ENCODE results near the gene NUP188.
A peak's percentile ranks its signal among the peaks of the same experiment; 100 is the strongest.

Gene NUP188

DNA sequence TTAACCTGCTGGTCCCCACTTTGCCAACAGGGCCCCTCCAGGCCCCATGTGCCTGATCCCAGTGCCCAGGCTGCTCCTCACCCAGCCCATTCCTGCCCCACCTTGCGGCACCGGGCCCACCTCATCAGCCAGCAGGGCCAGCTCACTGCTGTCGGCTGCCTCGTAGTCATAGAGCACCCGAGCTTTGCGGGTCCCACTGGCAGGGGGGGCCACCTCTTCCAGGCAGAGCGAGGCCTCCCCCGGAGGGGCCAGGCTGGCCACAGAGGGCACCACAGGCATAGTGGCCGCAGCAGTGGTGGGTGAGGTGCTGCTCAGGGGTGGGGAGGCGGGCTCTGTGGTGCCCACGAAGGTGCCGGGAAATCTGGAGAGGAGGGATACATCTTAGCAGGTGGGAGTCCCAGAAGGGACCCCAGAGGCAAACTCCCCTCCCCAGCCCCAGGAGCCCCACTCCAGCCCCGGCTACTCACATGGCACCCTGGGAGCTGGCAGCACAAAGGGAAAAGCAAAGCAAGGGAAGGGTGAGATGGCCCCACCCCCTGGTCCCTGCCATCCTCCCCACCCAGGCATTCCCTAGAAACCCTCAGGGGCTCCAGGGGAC, 61.6 kb downstream of the NUP188 start:
- DNase-seq: no peak

DNA sequence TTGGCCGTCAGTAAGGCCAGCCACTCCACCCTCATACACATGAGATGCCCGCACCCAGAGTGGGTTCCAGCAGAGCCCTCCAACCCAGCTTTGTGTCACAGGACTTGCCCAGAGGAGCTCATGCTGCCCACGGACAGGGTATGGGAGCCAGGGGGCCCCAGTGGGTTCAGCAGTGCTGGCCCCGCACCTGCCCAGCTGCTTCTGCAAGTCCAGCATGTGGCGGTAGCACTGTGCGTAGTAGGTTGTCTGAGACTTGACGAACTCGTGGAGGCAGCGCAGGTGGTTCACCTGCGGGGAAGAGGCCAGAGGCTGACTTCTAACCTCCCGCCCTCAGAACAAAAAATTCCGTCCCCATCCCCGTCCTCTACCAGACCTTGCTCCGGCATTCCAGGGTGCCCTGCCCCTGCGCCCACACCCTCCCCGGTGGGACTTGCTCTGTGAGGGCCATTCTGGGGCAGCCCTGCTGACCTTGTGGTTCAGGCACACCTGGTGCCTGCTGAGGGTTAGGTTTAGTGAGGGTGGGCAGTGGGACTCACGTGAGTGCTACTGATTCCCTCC, 62.2 kb downstream of the NUP188 start:
- DNase-seq: no peak

DNA sequence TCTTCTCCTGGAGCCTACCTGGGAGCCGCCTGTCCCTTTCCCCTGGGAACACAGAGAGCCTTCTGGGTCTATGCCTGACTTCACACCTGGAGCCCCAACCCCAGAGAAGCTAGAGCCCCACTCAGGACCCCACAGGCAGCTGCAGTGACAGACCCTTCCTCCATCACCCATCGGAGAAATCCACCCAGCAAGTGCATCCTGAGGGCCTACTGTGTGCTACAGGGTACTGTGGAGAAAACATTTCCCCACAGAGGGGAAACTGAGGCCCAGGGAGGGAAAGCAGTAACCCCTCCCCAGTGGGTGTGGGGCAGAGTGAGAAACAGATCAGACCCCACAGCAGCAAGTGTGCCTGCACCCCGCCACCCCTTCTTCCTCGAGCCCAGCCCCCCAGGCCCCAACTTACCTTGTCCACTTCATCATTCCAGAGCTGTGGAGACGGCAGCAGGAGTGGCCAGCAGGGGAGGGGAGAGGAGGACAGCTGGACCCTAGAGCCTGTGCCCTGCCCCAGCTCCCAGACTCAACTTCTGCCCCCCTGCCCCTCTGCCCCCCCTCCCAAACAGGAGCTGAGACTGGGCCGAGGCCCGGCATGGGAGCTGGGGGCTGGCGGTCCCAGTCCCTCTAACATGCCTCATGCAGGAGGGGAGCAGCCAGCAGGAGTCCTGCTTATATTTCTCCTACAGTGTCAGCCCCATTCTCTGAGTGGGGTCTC, 62.9 kb downstream of the NUP188 start:
- no peak for DNase-seq

DNA sequence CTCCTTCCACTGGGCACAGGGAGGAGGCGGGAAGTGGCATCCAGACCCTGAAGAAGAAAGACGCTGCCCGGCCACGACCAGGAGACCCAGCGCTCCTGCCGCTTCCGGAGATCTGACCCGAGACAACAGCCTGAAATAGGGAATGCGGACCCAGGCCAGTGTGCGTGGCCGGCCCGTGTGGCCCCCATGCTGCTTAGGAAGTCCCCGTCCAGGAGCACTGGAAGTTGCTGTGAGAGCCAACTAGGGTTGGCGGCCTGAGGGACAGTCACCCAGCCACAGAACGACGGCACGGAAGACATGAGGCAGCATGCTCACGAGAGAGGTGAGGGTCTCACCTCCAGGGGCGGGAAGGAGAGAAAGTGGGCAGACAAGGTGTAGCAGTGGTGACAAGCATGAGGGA, 63.7 kb downstream of the NUP188 start:
- DNase-seq: no peak

DNA sequence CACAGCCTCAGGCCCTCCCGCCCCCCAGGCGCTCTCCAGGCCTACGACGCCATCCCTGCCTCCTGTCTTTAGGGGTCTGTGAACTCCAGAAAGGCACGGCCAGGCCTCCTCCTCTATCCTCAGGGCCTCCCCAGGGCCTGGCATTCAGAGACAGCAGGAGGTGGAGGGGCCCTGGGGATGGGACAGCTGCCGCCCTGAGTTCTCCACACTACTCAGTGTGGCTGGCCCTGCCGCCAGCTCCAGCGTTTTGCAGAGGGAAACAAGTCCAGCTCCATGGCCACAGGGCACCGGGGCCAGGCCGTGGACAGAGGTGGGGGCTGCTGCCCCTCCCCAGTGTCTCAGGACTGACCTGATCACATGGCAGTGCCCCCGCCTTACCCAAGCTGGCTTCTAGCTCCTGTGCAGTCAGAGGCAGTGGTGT, 64.3 kb downstream of the NUP188 start:
- no peak for DNase-seq

DNA sequence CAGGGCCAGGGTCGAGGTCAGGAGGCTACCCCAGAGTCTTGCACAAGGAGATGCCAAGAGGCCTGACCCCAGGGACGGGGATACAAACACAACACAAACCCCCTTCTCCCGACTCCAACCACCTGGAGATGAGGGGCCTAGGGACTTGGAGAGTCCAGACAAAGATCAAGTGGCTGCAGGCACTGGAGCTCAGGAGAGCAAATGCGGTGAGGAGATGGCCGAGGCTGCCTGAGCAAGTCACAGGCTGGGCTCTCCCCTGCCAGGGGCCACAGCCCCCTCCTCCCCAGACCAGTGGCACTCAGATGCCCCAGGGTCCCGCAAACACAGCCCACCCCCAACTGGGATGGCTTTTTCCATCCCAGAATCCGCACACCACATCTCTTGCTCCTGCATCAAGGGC, 64.8 kb downstream of the NUP188 start:
- DNase-seq: no peak

DNA sequence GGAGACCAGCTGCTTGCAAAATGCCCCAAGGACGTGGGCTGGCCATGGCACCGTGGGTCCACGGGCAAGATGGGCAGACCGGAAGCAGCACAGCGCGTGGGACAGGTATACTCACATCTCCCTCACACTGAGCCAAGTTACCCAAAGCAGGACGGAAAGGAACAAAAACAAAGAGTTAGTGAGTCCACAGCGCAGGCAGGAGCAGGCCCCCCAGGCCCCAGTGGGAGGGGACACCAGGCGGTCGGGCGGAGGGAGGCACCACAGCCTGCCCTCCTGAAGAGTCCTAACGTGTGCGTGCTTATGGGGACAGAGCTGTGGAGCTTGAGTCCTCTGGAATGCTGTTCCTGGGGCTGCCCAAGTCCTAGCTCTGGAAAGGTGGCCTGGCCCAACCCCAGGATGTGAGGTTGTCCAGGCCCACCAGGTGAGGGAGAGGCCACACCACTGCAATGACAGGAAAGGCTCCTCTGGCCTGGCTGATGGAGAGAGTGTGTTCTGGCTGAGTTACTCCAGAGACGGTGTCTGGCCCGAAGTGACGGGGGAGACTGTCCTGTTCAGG, 65.5 kb downstream of the NUP188 start:
- no peak for DNase-seq

DNA sequence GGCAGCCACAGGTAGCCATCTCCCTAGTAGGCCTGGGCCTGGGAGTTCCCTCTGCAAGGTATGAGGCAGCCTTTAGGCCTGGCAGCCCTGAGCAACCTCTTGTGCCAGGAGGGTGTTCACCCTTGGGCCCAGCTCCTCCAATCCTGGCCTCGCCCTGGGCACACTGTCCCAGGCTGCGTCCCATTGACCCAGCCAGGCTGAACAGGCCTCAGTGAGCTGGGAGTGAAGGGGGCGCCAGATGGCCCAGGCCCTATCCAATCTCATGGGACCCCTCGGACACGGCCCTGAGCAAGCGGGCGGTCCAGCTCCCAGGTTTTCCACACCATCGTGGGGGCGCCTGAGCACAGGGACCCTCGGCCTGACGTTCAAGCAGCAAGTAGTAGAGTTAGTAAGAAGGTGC, 66.2 kb downstream of the NUP188 start:
- no peak for DNase-seq

DNA sequence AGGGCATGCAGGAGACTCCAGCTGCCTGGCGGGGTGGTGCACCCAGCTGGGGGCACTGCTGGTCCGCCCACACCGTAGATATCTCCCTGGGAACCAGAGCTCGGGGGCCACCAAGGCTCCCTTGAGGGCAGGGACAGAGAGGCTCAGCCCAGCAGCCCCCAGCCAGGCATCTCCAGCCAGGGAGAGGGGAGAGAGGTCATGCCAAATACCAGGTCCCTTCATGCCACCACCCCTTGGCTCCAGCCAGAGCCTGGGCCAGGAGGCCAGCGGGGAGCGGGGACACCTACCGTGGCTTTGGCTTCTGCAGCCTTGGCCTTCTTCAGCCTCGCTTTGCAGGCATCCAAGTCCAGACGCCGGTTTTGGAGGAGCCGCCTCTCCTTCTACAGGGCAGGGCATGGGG, 66.6 kb downstream of the NUP188 start:
- no peak for DNase-seq

DNA sequence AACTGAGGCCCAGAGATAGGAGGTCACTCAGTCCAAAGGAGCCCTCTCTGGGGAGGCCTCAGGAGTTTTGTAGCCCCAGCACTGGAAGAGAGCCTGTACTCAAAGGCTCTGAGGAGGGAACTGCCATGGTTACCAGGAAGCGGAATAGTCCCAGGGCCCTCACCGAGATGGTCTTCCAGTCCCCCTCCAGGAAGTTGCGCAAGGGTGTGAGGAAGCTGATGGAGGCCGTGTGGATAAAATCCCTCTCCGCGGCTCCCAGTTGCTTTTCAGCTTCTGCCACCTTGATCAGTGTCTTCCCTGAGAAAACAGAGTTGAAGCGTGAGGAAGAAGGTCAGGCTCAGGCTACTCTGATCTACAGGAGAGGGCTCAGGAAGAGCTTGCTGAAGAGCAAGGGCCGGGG, 67.1 kb downstream of the NUP188 start:
- no peak for DNase-seq

DNA sequence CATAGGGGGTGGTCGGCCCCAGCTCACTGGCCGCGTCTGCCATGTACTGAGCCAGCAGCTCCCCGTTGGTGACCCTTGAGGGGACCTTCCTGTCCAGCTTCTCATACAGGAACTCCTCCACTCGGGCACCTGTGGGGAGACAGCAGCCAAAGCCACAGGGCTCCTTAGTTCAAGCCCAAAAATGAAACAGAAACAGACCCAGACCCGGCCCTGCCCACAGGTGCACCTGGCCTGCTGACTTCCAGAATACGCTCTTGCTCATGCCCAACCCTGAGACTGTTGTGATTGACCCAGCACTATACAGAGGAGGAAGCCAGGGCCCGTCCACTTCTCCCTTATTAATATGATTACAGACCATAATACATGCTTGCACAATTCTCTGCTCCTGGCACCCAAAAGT, 73.6 kb downstream of the NUP188 start:
- DNase-seq: no peak

DNA sequence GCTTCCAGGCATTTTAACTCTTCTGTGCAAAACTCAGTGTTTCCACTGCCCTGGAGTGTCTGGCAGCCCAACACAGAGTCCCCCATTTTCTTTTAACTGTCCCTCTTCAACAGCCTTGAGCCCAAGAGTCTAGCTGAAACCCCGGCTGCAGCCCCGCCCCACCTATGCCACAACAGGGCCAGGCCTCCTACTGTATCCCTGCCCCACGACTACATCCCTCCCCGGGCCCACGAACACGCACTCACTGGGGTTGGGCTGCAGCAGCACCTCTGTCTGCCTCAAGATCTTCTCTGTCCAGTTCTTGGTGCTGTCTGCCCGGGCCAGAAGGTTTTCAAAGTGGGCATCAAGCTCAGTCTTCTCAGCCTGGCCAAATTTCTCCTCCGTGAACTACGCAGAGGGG, 74.5 kb downstream of the NUP188 start:
- no peak for DNase-seq

DNA sequence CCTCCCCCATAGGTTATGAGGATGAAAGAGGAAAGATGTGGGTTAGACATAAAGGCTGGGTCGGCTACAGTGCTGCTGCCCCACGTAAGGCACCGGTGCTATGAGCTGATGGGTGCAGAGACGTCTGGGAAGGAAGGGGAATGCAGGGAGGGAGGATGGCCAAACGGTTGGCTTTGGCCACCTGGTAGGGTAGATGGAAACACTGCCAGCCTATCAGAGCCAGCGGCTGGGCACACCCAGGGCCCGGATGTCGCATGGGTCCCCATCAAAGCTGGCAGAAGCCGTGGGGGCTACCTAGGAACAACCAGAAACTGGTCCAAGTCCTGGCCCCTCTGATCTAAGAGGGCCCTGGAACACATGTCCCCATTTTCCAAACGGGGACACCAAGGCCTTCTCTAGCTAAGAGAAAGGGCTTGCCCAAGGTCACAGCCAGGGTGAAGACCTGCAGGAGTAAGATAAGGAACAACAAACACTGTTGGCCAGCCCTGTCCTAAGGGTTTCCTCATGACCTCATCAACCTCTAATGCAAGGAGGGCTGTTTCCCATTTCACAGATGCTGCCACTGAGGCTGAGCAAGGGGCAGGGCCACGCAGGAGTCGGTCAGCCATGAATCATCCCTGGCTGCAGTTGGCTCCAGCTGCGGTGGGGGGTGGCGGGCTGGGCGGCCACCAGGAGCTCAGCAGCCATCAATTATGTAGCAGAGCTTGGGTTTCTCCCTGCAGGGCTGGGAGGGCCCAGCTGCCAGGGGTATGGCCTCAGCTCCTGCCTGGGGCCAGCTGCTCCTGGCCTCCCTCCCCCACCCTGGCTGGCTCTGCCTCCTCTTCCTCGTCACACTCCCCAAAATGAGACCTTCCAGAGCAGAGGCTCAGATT, 75.8 kb downstream of the NUP188 start:
- DNase-seq: no peak

DNA sequence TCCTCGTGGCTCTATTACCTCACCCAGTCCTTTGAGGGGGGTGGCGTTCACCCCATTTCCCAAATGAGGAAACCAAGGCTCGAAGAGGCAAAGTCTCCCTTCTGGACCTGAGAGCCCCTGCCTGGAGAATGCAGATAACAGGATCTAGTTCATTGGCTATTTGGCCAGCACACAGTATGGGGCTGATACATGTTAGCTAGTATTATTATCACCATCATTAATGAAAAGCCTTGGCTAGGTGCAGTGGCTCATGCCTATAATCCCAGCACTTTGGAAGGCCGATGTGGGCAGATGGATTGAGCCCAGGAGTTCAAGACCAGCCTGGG, 76.4 kb downstream of the NUP188 start:
- DNase-seq: no peak

DNA sequence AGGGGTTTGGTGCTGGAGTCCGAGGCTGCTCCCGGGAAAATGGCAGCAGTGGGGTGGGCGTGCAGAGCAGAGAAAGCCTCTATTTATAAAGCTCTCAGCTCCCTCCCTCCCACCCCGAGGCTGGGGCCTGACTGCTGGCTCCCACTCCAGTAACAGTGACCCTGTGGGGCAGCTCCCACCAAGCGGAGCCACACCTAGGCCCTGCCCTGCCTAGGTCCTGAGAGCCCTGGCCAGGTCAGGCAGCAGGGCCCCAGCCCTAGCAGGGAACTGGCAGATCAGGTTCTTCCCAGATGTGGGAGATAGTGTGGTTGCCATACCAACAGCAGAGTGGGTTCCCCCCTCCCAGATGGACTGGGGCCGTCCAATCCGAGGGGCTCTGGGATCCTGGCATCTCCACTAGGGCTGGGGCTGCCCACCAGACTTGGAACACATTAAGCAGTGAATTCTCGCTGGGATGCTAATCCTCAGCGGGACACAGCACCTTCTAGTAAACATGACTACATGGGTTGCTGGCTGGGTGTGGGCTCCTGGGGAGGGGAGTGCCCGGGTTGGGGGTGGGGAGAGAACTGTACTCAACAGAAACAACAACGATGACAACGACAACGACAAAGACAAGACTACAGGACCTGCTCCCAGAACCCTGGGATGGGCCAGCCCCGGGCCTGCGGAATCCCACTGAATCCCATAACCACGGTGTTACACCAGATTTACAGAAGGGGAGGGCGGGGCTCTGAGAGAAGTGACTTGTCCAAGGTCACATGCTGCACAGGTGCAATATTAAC, 79.1 kb downstream of the NUP188 start:
- no peak for DNase-seq

DNA sequence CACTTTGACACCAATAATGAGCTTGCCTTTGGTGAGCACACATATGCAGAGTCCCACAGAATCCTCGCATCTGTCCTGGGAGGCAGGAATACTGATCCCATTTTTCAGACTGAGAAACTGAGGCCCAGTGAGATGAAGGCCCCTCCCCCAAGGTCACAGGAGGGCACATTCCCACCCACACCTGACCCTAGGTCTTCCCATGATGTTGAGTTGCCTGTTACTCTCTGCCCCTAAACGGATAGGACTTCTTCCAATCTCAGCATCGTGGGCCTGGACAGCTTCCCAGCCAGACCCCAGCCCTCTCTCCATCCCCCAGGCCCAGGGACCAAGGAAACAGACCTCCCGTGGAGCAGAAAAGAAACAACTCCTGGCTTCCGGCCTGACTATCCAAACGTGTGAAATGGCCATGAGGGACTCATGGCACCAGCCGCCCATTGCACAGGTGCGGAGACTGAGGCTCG, 79.8 kb downstream of the NUP188 start:
- DNase-seq: no peak

DNA sequence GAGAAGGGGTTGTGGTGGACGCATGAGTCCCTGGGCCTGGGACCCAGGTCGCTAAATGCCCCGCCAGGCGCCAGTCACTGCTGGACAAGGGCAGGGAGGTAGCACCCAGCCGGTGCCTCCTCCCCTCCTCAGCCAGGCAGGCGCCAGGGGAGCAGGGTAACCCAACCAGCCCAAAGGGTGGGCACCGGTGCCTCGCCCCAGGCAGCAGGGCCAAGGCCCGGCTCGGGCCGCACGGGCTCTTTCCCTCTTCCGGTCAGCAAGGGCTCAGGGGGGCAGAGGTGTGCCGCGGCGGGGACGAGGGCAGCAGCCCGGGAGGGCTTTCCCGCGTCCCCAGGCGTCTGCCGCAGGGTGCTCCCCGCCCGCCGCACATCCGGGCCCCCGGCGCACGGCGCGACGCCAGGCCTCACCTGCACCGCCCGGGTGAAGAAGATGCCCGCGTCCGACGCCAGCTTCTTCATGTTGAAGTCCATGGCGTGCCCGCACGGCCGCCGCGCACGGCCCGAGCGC, 80.2 kb downstream of the NUP188 start:
- DNase-seq: no peak

DNA sequence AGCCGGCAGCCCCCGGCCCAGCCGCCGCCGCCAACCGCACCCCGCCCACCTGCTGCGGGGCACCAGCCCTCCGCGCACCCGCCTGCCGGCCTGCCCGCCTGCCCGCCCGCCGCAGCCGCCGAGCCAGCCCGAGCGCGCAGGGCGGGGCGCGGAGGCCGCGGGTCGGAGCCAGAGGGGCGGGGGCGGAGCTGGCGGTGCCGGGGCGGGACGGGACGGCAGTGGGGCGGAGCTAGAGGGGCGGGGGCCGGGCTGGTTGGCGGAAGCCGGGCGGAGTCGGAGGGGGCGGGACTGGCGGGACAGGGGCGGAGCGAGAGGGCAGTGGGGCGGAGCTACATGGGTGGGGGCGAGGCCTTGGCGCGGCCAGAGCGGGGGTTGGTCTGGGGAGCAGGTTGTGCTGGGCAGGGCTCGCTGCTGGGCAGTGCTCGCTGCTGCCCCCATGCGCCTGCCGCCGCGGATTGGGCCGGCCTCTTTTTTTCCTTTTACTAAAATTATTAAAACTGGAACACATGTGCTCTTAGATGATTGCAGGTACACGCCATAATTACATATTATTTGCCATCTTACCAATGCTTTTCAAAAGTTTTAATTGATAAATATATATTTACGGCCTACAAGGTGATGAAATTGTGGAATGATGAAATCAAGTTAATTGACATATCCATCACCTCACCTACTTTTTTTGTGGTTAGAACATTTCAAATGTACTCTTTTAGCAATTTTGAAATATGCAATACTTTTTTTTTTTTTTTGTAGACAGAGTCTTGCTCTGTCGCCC, 80.9 kb downstream of the NUP188 start, which contains the start of gene SH3GLB2:
TSS of gene SH3GLB2 (minus strand) at position 140 of the 775 bp plus-strand sequence. CDS start 177 bp downstream, outside the sequence.
- peak; percentile 94 to 97 for DNase-seq

DNA sequence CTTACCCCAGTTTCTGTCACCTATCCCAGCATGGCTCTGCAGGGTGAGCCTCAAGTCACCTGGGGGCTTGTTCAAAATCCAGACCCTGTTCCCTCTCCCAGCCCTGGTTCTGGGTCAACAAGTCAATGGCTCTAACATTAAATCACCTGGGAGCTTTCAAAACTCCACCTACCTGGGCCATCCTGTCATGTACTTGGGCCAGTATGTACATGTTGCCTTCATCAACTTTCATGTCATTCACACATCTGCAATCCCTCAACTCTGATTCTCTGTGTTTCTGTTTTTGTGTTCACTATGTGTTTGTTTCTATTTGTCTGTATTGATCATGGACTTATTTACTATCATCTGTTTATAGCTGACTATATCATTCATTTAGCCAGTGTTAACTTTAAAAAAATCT, 82.7 kb downstream of the NUP188 start:
- DNase-seq: no peak

DNA sequence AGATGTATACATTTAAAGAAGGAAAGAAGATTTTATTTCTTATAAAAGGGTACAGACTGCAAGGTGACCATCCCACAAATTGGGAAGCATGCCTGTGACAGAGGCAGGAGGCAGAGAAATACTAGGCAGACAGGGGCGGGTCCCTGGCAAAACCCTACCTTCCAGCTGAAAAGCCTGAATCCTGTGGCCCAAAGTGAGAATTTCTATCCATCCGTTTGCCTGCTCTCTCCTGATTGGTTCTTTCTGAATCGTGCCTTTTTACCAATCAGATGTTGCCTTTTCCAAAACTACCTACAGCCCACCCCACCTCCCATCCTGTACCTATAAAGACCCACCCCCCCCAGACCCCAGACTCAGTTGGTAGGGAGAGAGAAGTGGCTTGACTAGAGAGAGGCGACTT, 84.0 kb downstream of the NUP188 start:
- no peak for DNase-seq

DNA sequence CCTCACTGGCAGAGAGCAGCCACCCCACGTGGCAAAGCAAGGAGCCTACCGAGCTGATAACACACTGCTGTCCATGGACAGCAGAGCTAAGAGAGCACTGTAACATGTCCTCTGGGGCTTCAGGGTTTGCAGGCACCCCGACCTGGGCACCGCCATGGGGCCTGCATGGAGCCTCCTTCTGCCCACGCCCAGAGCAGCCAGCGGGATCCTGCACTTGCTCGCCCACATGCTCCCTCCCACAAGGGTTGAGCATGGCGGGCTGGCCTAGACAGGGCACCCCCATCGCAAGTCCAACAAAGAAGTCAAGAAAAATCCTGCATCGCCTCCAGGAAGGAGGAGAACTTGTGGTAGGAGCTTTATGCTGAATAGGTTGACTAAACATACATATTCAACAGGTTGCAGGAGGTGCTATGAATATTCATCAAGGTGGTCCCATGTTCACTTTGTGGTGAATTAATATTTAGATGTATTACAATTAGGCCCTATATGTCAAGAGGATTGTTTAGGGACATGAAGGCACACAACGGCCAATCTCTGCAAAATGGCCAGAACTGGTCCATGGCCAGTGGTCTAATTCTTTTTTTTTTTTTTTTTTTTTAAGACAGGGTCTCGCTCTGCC, 85.2 kb downstream of the NUP188 start:
- no peak for DNase-seq

All from stimulated activated CD4-positive, alpha-beta T cell treated with anti-CD3 and anti-CD28 coated beads, Interleukin-2, amount 100 ng/mL, for 24 hours (primary cell).